ENCODE measurements around the gene MAST4.

Gene MAST4

DNA sequence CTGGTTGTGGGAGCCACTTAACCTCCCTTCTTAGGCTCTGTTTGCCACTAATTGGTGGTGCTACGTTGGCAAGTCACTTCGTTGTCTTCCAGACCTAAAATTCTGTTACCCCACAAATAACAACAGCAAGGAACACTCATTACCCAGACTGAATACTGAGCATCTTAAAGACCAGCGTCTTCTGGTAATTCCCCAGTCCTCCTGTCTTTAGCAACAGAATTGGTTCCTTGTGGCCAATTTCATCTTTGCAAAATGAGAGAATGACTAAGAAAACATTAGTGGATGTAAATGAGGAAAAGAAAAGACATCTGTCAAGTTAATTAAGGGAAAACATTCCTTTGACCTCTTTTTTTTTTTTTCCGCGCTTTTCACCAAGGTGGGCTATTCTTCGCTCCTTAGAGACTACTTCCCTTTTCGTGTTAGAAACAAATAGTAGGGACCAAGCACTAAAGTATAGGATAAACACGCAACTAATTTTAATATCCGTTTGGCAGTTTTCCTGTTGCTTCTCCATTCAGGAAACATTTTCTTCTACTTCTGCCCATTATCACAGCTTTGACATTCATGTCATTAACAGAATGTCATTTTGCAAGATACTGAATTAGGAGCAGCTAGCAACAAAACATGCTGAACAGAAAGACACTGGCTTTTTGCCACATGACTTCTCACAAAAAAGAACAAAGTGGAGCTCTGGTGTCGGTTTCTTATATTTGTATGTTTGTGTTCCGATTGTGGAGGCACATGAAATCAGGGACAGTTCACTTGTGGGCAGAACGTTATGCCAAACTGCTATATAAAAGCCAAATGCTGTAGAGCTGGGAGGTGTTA lies 446.2 kb downstream of the MAST4 start:
- no peak for DNase-seq (ENCODE audit: low read depth, low spot score)

DNA sequence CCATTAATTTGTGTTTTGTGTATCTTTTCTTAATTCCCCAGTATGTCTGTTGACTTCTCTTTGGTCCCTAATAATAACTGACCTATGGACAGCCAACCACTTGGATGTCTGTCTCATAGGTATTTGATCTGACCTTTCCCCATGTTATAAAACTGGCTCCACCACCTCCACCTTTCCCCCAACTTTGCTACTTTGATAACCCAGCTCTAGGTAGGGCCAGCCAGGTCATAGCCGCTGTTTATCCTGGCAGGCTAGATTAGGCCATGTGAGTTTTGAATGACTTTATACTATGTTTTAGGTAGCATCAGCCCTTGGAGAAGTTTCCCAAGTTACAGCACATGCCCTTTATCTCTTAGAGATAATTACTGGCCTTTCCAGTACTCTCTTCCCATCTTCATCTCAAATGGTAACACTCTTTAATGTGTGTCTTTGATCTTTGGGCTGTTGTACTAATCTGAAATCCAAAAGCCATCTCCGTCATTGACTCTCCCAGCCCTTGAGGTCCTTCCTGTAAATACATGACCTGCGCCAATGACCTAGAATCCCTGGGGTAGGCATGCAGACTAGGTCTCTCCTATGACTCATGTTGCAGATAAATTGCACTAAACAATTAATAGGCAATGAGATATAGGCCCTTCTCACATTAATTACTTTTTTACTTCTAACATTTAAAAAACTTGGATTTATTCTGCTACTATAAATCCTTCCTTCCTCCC lies 447.8 kb downstream of the MAST4 start:
- DNase-seq (ENCODE audit: low read depth, low spot score): no peak

DNA sequence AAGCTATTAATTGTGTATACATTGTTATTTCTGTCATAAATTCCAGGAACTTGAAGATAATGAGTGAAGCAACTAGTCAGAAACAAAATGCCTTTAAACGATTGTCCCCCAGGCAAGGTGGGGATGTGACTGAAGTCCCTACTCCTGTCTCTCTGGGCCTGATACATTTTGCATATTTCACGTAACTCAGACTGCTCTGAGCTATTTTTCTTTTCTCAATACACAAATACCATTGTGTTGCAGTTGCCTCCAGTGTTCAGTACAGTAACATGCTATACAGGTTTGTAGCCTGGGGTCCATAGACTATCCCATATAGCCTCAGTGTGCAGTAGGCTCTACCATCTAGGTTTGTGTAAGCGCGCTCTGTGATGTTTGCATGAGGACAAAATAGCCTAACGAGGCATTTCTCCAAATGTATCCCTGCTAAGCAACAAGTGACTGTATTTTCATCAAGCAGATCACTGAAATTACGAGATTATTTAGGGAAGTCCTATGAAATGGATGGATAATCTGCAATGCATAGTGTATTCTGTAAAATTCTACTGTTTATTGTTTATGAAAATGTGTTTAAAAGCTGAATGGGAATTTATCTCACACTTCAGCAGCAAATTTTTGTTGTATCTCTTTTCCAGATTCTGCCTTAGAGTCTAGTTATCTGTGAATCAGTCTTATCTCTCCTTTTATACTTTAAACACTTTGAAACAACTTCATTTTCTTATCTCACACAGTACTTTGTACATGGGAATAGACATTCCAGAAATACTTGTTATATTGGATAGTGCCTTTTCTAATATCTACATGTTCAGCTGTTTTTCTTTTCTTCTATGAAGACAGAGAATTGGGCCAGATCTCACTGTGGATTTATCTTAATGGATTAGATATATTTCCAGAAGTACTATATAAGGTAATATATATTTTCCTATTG lies 449.9 kb downstream of the MAST4 start:
- no peak for DNase-seq (ENCODE audit: low read depth, low spot score)

DNA sequence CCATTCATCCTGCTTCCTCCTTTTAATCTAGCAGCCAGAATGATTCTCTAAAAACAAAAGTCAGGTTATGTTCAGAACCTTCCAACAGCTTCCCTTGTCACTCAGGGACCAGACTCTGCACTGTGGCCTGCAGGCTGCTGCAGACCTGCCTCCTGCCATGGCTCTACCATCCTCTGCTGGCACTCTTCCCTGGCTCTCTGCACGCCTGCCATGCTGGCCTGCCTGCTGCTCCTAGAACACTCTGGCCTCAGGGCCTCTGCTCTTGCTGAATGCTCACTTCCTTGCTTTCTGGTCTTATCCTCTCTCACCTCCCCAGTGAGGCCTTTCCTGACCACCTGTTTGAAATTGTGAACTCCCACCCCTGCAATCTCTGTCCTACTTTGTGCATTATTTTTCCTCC lies 451.0 kb downstream of the MAST4 start:
- no peak for DNase-seq (ENCODE audit: low read depth, low spot score)

DNA sequence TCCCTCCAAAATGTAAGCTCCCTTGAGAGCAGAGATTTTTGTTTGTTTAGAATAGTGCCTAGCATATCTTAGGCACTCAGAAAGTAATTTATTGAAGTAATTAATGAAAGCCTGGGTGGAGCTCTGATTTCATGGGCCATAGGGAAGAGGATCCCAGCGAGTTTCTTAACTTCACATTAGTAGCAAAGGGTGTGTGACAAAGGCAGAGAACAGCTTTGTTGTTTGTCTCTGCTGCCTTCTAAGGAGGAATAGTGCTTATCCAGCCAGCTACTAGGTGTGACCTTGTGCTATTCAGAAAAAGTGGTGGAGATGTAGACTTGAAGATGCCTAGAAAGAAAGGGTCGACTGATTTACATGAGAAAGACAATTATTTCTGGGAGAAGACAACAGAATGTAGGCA lies 451.4 kb downstream of the MAST4 start:
- DNase-seq (ENCODE audit: low read depth, low spot score): no peak

DNA sequence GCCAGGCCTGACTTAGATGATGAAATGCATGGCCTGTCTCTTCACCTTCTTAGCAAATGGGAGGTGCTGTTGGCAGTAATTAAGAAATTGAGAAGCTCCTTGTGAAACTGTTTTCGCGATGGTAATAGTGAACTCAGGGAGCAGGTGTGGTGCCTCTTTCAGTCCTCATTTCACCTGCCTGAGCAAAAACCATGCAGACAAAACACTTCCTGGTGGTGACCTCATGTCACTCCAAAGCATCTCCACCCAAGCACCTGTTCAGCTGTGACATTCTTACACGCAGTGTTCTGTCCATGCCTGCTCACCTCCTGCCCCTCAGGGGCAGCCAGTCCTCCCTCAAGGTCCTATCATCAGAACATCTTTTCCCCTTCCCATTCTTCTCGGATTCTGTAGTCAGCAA lies 453.9 kb downstream of the MAST4 start:
- no peak for DNase-seq (ENCODE audit: low read depth, low spot score)

DNA sequence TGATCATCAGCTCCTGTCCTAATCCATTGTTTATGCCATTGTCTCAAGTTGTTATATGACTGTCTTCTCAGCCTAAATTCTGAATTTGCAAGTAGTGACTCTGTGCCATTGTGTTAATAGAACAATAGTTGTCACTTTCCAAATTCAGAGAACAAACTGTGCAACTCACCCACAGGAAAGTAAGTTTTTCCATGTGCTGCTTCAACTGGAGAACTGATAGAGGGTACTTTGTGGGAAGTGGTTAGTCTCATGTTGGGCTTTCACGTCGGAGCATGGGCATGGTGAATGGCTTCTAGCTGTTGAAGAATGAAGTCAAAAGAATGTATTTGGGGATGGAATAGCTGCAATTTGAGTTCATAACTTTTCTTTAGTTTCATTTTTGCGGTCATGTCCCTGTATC lies 454.4 kb downstream of the MAST4 start:
- DNase-seq (ENCODE audit: low read depth, low spot score): no peak

DNA sequence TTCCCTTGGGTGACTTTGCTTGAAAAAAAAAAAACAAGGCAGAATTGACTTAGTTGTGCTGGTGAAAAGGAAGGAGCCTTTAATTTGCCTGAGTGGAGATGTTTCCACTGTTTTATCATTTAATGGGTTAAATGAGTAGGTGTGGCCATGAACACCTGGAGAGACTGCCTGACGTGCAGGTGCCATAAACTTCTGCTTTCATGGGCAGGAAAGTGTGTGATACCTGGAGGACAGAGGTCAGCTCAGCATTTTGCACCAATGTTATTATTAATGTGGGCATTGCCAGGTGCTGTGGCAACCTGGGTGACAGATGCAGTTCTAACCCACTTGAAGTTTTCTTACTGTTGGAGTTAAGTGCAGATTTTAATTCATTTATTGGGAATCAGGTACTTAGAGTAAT lies 455.0 kb downstream of the MAST4 start:
- DNase-seq (ENCODE audit: low read depth, low spot score): no peak

DNA sequence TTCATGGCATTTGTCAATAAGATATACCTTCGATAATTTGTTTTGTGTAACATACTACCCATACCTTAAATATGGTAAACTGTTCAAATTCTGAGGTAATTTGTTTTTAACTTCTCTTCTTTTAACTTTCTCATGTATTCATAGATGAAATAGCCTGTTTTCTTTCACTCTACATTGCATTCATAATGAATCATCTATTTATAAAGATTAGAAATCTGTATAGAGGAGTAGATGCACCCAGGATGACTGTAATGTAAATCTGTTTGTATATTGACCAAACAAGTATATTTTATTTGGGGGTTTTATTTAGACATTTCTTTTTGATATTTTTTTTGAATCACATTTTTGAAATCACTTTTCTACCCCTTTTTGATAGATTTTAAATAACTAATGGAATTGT lies 455.8 kb downstream of the MAST4 start:
- DNase-seq (ENCODE audit: low read depth, low spot score): no peak

DNA sequence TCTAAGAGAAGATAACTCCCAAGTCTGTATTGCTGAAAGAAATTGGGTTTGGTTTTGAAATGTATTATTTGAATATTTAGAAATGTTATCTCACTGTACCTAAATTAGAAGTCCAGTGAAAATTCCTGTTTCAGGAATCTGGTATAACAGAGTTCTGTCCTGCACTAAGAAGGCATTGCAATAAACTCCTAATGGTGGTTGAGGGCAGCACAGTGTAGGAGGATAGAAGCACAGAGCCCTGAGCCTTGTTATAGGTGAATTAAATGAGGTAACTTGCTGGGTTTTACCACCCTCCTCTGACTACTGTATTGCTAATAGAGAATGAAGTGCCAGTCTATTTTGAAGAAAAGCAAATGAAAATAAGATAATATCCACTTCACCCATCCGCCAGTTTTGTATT lies 457.0 kb downstream of the MAST4 start:
- no peak for DNase-seq (ENCODE audit: low read depth, low spot score)

DNA sequence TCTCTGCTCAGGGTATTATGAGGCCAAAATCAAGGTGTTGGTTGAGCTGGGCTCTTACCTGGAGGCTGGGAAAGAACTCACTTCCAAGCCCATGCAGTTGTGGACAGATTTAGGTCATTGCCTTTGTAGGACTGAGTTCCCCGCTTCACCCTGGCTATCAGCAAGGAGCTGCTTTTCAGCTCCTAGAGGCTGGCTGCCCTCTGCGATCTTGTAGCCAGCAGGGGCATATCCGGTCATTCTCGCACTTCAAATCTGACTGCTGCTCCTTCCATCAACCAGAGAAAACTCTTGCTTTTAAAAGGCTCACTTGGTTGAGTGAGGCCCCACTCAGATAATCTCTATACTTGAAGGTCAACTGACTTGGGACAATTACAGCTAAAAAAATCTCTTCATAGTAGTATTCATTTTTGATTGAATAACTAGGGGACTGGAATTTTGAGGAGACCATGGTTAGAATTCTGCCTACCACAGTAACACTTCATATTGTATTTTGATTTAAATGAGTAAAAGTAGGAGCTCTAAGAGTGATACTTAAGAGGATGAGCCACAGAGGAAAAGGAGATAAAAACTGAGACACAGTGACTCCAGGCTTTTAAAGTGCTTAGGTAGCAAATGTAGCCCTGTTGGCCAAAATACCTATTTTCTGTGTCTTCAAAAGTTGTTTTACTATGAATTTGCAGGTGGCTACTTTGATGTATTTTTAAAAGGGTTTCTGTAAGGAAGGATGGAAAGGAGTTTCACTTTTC lies 463.0 kb downstream of the MAST4 start:
- no peak for DNase-seq (ENCODE audit: low read depth, low spot score)

DNA sequence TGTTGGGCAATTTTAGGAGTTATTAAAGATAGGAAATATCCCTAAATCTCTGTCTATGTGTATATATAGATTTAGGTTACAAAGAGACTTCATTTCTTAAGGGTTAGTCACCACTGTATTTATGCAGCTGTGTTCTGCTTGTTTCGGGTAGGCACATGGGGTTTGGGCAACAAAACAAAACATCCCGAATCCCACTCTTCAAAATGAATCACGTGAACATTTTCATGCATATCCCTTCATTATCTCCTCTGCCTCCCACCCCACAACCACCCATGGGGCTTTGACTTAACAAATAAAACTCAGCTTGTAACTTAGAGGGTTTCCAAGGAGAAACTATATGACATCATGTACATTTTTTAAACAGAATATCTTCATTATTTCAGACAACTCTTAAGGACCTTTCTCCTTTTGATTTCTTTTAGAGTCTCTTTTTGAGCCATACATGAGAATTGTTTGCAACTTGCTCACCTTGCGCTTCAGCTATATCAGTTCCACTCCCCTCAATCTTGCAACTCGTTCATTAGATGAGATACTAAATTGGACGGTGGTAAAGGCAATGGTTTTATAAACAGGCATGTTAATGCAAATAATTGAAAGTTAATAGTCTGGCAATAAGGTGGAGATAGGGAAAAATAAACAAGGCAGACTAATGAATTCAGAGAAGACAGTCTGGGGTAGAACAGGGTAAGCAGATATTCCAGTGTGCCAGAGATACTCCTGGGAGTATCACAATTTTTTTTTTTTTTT lies 463.7 kb downstream of the MAST4 start:
- no peak for DNase-seq (ENCODE audit: low read depth, low spot score)

DNA sequence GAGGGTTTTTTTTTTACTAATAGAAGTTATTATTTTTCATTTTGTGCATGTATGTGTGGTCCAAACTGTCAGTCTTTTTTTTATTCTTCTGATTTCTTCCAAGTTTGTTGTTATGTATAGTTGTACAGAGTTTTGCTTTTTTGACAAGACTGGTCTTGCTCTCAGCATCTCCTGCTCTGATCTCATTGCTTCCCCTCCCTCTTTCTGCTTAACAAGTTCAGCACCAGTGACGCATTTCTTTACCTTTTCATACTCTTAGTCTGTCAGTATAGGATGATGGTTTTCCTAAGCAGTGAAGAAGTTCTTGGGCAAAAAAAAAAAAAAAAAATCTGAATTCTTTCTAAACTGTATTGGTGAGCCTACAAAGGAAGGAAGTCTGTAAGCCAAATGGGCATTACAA lies 465.3 kb downstream of the MAST4 start:
- DNase-seq (ENCODE audit: low read depth, low spot score): no peak

DNA sequence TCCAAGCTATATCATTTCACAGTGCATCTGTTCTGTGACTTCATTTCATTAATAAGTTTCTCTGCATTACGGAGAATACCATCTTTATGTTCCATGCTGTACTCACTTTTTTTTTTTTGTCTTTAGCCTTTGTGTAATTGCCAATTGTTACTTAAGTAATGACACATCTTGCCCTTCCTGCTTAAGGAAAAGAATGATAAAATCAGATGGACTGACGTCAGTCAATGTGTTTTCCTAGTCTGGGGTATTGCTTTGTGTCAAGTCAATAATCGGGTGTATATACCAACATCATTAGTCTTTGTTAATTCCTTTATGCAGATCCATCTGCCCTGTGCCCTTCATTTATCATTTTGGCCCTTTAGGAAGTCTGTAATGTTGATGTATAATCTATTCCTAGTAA lies 466.9 kb downstream of the MAST4 start:
- DNase-seq (ENCODE audit: low read depth, low spot score): no peak

DNA sequence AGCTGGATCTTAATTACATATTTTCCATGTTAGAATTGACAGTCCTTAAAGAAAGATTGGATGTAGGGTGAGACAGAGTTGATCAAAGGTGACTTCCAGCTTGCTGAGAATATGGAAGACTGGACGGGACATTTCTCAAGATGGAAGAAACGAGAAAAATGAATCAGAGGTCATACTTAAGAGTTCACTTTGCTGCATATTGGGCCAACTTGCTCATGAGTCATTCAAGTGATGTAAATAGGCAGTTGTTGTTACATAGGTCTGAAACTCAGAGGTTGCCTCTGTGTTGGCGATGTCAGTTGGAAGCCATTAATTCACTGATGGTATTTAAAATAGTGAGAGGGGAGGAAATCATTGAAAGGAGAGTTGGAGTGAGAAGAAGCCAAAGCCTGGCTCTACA lies 467.6 kb downstream of the MAST4 start:
- DNase-seq (ENCODE audit: low read depth, low spot score): no peak

DNA sequence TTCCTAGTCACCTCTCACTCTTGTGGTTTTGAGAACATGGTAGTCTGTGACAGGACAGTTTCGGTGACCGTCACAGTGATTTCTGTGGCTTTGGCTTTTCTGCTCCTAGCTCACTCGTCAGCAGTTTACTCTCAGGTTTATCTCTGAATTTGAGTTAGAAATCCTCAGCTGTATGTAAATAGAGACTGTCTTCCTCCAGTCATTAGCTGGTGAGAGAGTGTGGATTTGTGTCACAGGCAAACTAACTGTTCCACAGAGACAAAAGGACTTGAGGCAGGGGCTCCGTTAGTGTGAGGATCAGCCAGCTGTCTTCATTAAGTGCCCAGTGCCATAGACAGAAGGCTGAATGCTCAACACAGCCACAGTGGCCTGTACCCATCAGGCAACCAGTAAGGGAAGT lies 469.0 kb downstream of the MAST4 start:
- DNase-seq (ENCODE audit: low read depth, low spot score): no peak

DNA sequence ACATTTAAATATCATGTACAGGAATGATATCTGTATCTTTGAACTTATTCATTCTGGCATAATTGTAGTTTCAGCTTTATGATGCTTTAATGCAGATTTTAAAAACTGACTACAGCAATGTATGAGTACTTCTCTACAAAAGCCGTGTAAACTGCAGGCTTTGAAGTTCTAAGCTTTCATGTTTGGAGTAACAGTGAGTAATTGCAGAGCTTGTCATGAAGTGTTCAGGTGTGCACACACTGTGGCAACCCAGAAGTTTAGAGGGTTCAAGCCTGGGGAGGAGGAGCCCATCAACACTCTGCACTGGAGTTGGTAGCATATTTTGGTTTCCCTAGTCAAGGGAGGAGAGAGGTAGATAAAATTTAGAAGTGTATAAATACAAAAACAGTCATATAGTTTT lies 469.5 kb downstream of the MAST4 start:
- no peak for DNase-seq (ENCODE audit: low read depth, low spot score)

DNA sequence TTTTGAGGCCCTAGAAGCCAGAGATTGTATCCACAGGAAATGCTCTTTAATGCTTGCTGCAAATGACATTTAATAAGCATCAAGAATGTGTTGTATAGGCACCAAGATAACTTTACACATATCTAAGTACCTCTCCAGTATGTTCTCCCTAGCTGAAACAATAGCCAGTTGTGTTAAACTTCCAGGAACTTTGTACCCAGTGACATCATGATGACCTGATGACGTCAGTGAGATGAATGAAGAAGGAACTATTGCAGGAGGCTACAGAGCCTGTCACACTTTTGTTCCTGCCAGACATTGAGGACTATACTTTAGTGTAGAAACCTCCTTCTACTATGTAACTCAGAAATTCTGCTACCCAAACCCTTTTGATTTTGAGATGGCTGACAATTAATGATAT lies 470.6 kb downstream of the MAST4 start:
- DNase-seq (ENCODE audit: low read depth, low spot score): no peak

DNA sequence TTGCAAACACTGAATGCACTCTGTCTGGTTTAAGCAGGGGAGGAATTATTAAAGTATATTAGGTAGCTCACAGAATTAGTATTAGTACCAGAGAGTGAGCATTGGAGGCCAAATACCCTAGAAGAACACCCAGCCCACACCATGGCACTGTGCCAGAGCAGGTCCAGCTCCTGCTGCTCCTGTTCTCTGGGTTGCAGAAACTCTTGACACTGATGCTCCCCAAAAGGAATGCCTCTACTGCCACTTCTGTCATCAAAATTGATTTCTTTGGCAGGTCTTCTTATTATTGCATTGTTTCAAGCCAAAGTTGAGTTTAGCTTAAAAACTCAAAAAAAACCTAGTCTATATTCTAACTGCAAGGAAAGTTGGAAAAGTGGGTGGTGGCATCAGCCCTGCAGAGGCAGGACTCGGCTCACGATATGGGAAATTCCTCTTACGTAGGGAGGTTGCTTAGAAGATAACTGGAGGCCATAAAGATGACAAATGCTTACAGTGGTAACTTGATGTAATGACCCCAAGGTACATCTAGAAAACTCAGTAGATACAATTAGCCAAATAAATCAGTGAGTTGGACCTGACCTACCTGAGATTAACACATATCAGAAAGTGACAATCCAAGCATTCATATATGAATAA lies 477.0 kb downstream of the MAST4 start:
- DNase-seq (ENCODE audit: low read depth, low spot score): no peak

DNA sequence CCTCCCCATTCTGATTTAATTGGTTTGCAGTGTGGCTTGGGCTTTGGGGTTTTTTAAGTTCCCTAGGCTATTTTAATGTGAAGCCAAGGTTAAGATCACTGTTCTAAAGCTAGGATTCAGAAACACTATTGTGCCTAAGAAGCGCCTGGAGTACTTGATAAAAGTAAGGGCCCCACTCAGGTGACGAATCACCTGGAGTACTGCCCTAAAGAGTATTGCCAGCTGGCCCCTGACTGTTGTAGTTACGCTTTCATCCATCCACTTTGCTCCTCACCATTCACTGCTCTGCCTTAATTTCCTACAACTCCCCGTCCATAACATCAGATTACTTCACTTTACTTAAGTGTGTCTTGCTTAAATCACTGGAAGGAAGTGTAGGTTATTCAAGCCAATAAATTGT lies 481.1 kb downstream of the MAST4 start:
- no peak for DNase-seq (ENCODE audit: low read depth, low spot score)

All from activated naive CD8-positive, alpha-beta T cell treated with anti-CD3 and anti-CD28 coated beads, Interleukin-2, amount 50 U/mL, for 16 hours (primary cell).